Right ventricle myocardium inferior (tissue), 1 donor: ENCODE measurements around the gene MAST4. TPM values are rescaled to one million over a fixed set of nuclear protein-coding genes. Genes with fewer than 3 reads are reported as not detected.

ENCODE experiments used
- ATAC-seq: fragments of 200-7000 bp; cut with Tn5 transposase; one replicate; pipeline ENCODE4 v1.9.1; 2020; ENCODE audit warnings: mild to moderate bottlenecking, moderate library complexity
- DNase-seq: peaks from one replicate; pipeline ENCODE4 v3.0.0; 2021; ENCODE audit errors: missing footprints
- intact Hi-C: fragments of 100-400 bp; cut with DNase I; formaldehyde crosslinking; loops from one replicate; pipeline ENCODE4 v1.11.0; 2022
- total RNA-seq: library from RNA; stranded (reverse); fragmentation: NEBNext Ultra II Directional; extraction: Animal tissue kit (Norgen Biotek cat#: 25700); gene quantifications from one replicate; pipeline ENCODE4 v1.2.1, GENCODE V29; 2021
- donor health status: DM: no; HTN: yes; CAD: no; lungs with severe emphysema.

MAST4 gene
- total RNA-seq, 1 donor from 2014 or later = 39.6 TPM

GRCh38 chr5:67026278-67026677 is 430.1 kb downstream of the MAST4 start:
- intact Hi-C loops = no loop called here
- no peak for ATAC-seq
- DNase-seq = no peak

DNA sequence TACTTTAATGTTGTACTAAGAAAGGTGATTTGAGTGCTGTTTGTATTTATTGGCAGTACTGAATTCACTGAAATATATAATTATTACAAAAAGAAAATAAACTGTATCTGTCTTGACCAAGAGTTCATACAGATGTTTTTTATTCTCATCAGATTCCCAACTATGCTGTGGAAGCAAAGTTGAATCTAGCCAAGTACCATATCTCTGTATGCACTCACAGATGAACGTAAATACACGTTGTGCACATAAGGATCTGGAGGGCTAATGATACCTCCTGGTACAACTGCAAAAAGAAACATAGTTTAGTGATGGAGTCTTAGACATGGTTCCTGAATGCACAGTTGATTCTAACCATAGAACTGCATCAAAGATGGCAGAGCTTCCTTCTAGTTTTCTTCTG is 431.0 kb downstream of the MAST4 start:
- ATAC-seq (no peak), DNase-seq (no peak)
- intact Hi-C loops = no loop called here

GRCh38 chr5:67028371-67028770 is 432.2 kb downstream of the MAST4 start:
- intact Hi-C loops = no loop called here
- ATAC-seq (no peak), DNase-seq (no peak)

DNA sequence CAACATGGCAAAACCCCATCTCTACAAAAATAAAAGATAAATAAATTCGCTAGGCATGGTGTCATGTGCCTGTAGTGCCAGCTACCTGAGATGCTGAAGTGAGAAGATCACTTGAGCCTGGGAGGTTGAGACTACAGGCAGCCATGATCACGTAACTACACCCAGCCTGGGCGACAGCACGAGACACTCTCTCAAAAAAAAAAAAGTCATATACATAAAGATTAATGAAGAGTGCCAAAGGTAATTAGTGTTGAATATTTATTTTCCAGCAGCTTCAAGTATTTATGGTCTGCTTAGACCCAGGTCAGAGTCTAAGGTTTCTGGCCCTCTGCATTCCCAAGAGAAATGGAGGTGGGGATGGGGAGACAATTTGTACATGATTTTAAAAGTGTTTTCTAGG is 432.7 kb downstream of the MAST4 start:
- intact Hi-C loops = no loop called here
- DNase-seq (no peak), ATAC-seq (no peak)

DNA sequence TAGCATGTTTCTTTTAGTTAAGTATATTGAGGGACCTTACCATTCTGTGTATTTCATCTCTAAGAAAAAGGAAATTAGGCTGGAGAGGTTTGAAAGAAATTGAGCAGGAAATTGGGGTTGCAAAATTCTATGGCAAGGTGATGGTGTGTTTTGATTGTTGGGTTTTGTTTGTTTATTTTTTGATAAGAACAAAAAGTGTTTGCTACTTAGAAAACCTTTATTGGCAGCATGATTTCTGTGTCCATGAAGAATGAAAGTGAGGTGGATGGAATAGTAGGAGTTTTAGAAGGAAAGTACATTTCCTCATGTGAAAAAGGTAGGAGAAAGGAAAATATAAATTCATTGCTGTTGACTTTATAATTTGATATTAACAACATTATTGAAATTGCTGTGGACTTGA is 433.3 kb downstream of the MAST4 start:
- DNase-seq (no peak), ATAC-seq (no peak)
- intact Hi-C loops = no loop called here

GRCh38 chr5:67030289-67031056 is 434.3 kb downstream of the MAST4 start:
- ATAC-seq (no peak), DNase-seq (no peak)
- intact Hi-C loops = loop anchor here (5.0 kb wide), 1 partner anchor 68 kb away; no protein-coding TSS in a partner anchor

DNA sequence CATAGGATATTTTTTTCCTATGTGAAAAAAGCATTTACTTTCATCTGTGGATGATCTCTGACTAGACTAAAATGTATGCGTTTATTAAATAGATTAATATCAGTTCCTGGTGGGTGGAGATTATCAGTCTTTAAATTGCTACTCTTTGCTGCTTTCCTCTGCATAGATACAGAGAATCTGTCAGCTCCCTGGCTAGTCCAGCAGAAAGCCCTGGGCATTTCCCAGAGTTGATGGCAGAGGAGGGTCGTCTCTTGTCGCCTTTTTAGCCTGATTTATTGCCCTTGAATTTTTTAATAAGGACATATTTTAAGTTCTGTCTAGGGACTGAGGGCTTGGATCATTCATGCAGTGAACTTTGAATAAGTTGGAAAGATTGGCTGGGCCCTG is 434.9 kb downstream of the MAST4 start:
- intact Hi-C loops = loop anchor here (5.0 kb wide), 1 partner anchor 69 kb away; no protein-coding TSS in a partner anchor
- no peak for ATAC-seq

DNA sequence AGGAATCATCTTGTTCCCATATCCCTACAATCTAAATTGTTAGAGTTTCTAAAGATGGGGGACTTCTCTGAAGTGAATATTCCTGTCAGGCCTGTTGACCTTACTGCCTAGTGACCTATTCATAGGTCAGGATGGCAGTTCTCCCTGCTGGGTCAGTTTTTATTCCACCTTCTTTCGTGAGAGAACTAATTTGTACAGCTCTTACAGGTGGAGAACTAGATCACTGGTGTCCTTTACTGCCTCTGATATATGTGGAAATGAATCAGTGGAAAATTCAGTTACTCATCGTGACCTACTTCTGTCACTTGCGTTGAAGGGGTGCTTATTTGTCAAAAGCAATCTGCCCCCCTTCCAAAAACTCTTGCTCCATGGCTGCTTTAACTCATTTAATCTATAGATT is 435.5 kb downstream of the MAST4 start:
- DNase-seq = no peak
- ATAC-seq = no peak
- intact Hi-C loops = loop anchor here (5.0 kb wide), 1 partner anchor 69 kb away; no protein-coding TSS in a partner anchor

More for the DNA sequence above, 434.9 kb downstream of the MAST4 start:
- DNase-seq = no peak

GRCh38 chr5:67032921-67033664 is 436.9 kb downstream of the MAST4 start:
- intact Hi-C loops = loop anchor here (5.0 kb wide), 1 partner anchor 71 kb away; no protein-coding TSS in a partner anchor
- no peak for DNase-seq
- no peak for ATAC-seq

GRCh38 chr5:67033880-67034651 is 437.9 kb downstream of the MAST4 start:
- DNase-seq (no peak), ATAC-seq (no peak)
- intact Hi-C loops = loop anchor here (5.0 kb wide), 1 partner anchor 72 kb away; no protein-coding TSS in a partner anchor

DNA sequence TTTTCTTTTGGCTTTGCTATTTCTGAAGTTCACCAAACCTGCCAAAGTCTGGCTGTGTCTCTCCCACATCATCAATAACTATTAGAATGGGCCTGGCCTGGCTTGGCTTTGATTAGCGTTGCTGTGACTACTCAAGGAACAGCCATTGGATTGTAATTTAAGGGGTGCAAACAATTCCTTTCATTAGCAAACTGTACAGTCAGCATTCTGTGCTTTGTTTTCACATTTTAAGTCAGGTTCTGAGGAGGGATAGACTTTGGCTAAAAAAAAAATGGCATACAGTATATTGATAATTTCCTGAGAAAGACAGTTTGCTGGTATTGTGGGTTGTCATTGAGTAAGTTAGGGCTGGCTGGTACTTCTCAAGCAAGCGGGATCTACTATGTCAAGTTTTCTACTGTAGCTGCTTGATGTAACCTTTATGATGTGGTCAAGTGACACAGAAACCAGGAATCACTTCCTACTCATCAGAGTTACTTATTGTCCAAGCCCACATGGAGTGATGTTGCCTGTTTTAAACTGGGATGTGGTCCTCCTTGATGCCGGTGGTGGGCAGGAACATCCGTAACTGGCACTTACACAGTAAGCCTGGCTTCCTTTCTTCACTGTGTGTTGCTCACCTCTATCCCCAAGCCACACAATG is 439.0 kb downstream of the MAST4 start:
- ATAC-seq (no peak), DNase-seq (no peak)
- intact Hi-C loops = no loop called here

GRCh38 chr5:67037171-67037570 is 441.0 kb downstream of the MAST4 start:
- ATAC-seq = no peak
- intact Hi-C loops = no loop called here

GRCh38 chr5:67038817-67039603 is 442.8 kb downstream of the MAST4 start:
- DNase-seq (no peak), ATAC-seq (peak; percentile 48)
- intact Hi-C loops = no loop called here

More at GRCh38 chr5:67037171-67037570, 441.0 kb downstream of the MAST4 start:
- DNase-seq = no peak

GRCh38 chr5:67042176-67043003 is 446.2 kb downstream of the MAST4 start:
- DNase-seq (no peak), ATAC-seq (peak; percentile 42)
- intact Hi-C loops = no loop called here

DNA sequence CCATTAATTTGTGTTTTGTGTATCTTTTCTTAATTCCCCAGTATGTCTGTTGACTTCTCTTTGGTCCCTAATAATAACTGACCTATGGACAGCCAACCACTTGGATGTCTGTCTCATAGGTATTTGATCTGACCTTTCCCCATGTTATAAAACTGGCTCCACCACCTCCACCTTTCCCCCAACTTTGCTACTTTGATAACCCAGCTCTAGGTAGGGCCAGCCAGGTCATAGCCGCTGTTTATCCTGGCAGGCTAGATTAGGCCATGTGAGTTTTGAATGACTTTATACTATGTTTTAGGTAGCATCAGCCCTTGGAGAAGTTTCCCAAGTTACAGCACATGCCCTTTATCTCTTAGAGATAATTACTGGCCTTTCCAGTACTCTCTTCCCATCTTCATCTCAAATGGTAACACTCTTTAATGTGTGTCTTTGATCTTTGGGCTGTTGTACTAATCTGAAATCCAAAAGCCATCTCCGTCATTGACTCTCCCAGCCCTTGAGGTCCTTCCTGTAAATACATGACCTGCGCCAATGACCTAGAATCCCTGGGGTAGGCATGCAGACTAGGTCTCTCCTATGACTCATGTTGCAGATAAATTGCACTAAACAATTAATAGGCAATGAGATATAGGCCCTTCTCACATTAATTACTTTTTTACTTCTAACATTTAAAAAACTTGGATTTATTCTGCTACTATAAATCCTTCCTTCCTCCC is 447.8 kb downstream of the MAST4 start:
- intact Hi-C loops = no loop called here
- ATAC-seq = no peak
- no peak for DNase-seq
